Placental epithelial cell (primary cell): Measurements from ENCODE around the gene LRRN4CL. TPM values are rescaled to one million over a fixed set of nuclear protein-coding genes. Genes with fewer than 3 reads are reported as not detected.

ENCODE experiments used
- small RNA-seq: library from RNA; depleted of rRNA; stranded (forward); fragments of <200 nt; gene quantifications from one replicate; pipeline ENCODE3, GENCODE V24; 2012
- total RNA-seq: library from RNA; depleted of rRNA; stranded (reverse); fragments of >200 nt; gene quantifications from 2 replicates; pipeline ENCODE4 v1.2.3, GENCODE V29; 2012

Gene LRRN4CL
- 0.39 and 0.87 TPM in 2 replicates for total RNA-seq

DNA sequence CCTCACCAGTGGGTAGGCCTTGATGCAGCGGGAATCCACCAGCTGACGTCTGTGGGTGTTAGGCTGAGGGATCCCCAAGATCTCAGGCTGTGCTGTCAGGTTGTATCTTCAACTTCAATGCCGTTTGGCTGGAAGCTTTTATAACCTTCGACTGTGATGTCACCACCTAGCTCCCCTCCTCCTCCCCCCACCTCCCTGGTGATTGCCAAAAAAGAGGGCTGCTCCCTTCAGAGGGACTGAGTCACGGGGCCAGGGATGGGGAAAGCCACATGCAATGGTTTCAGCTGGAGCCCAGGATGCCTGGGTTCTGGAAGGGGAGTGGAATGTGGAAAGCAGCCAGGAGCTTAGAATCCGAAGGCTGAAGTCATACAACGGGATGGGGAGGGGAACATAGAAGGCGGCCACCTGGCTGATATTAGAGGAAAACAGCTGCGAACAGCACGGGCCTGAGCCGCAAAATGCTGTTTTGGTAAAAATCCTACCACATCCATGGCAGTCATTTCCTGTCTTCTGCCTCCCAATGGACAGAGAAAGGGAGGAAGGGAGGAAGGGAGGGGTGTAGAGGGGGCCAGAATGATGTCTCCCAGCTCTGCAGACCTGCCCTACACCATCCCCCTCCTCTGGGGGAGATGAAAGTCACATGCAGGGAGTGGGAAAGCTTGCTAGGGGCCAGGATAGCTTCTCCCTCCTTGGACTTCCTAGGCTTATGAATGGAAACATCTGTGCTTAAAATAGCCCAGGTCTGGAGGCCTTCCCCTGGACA lies at the start of gene LRRN4CL:
LRRN4CL (minus strand) TSS at position 110 of the 763 bp plus-strand sequence. CDS start 1,022 bp downstream, outside the sequence.

DNA sequence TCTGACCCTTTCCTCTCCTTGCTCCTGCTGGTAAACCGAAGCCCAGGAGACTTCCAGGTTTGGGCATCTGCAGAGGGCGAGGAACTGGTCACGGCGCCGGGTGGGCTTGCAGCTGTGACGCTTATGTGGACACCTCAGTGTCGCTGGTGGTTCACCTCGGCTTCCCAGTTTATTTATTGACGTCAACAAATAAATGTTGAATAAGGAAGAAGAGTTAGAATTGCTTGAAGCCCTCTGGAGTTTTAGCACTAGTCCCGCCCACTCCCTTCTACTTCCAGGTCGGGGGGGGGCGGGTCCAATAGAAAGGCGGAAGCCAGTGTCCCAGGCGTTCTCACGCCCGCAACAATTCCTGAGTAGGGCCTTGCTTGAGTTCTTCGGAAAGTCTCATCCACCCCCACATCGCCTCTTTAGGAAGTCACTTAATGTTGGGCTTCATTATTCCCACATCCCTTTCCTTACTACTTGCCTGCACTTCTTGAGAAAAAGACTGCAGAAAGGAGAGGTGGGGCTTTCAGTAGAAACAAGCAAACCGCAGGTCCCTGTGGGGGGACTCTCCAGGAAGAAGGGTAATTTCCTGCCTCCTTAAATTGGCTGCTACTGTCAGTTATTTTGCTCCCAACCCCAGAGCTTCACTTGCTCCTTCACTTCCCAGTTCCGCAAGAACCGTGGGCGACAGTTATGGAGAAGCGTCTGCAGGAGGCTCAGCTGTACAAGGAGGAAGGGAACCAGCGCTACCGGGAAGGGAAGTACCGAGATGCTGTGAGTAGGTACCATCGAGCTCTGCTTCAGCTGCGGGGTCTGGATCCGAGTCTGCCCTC lies 39.0 kb upstream of the LRRN4CL start, which contains the start of gene TTC9C:
TTC9C (plus strand) TSS at position 316 of the 818 bp plus-strand sequence; CDS start at position 679, 363 bp downstream.

DNA sequence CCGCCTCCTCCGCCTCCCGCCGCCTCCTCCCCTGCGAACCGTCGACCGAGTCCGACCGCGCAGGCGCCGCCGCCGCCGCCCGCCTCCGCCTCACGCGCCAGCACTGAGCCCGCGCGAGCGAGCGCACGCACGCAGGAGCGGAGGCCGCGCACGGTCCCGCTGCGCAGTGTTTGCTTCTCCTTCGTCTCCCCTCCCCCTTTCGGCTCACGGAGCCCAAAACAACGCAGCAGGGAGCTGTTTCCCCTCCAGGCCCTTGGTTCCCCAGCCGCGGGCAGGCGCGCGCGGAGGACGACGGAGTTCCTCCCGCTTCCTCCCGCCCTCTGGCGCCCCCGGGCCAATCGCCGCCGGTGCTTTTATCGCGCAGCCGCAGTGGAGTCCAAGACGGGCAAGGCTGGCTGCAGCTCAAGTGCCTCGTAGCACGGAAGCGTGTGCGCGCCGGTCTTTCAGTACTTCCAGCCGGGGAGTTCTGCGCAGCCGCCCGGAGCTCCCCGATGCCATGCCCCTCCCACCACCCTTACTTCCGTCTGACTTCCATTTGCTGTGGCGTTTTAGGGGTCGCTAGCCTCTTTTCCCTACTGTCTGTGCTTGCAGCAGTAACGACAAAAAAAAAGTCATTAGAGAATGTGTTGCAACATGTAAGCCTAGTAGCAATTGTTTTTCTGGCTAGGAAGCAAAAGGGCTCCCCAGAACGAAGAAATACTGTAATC lies 38.0 kb upstream of the LRRN4CL start, which contains the start of gene HNRNPUL2:
HNRNPUL2 (minus strand) TSS at position 293 of the 707 bp plus-strand sequence. CDS start 301 bp downstream, outside the sequence.

DNA sequence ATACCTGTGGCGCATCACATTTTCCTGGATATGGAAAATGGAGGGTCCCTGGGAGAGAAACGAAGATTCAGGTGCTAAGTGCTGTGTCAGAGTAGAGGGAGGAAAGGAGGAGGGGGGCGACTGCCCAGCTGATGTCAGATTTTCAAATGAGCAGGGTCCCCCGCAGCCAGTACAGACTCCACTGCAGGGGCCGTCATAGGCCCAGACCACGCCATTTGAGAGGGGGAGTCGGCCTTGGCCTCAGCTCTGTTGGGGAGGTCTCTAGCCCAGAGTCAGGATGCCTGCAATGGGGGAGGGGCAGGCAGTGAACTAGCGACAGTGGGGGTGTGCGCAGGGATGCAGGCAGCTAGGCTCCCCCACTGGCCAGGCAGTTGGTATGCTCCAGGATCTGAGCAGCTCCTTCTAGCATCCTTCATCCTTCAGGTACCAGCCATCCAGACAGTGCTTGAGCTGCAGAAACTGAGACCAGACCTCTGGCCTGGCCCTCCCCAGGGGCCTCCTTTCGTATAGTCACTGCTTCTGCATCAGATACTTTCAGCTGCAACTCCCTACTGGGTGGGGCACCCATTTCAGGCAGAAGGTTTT lies 18.0 kb upstream of the LRRN4CL start, which contains the start of the genes BSCL2 and GNG3:
BSCL2 (minus strand) TSS at position 148 of the 585 bp plus-strand sequence. CDS start 229 bp downstream, outside the sequence.
GNG3 (plus strand) TSS at position 400 of the 585 bp plus-strand sequence. CDS start 620 bp downstream, outside the sequence.

DNA sequence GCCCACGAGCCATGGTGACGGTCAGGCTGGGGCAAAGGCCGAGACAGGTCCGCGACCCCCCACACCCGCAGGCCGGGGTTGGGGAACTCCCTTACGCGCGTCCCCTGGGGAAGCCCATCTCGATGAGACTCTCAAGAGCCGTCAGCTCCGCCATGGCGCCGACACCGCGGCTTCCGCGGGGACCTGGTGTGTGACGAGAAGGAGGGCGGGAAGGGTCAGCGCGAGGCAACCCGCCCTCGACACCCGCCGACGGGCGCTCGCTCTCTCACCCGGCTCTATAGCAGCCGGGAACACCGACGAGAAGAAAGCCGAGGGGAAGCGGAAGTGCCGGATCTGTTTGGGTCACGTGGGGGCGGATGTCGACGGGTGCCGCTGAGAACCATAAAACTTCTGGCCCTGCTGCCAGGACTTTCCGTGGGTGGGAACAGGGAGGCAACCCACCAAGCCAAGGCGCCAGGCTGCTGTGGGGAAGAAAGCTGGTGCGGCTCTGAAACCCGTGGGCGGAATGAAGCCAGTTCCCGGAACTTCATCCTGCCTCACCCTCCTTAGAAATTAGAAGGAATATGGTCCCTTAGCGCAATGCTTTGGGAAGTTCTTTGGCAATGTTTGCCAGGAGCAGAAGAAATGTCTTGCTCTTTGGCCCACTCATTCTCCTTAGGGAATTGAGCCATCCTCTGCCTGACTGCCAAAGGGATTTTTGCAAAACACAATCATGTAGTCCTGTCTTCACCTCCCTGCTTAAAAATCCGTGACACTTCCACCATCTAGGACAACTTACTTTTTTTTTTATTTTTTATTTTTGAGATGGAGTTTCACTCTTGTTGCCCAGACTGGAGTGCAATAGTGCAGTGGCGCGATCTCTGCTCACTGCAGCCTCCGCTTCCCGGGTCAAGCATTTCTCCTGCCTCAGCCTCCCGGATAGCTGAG lies 10.3 kb downstream of the LRRN4CL start, which contains the start of gene UBXN1:
UBXN1 (minus strand) TSS at position 304 of the 927 bp plus-strand sequence; CDS start at position 154, 150 bp downstream.

DNA sequence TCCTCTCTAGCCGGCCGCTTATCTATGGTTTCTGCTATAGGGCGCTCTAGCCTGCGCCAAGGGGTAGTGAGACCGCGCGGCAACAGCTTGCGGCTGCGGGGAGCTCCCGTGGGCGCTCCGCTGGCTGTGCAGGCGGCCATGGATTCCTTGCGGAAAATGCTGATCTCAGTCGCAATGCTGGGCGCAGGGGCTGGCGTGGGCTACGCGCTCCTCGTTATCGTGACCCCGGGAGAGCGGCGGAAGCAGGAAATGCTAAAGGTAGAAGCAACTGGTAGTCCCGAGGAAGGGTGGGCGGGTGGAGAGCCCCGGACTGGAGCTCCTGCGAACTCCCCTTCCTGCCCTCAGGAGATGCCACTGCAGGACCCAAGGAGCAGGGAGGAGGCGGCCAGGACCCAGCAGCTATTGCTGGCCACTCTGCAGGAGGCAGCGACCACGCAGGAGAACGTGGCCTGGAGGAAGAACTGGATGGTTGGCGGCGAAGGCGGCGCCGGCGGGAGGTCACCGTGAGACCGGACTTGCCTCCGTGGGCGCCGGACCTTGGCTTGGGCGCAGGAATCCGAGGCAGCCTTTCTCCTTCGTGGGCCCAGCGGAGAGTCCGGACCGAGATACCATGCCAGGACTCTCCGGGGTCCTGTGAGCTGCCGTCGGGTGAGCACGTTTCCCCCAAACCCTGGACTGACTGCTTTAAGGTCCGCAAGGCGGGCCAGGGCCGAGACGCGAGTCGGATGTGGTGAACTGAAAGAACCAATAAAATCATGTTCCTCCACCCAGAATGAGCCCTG lies 17.5 kb downstream of the LRRN4CL start, which contains the start of the genes LBHD1 and UQCC3:
LBHD1 (minus strand) TSS at position 660 of the 782 bp plus-strand sequence. CDS start 2,236 bp downstream, outside the sequence.
UQCC3 (plus strand) TSS at position 66 of the 782 bp plus-strand sequence; CDS start at position 139, 73 bp downstream.

DNA sequence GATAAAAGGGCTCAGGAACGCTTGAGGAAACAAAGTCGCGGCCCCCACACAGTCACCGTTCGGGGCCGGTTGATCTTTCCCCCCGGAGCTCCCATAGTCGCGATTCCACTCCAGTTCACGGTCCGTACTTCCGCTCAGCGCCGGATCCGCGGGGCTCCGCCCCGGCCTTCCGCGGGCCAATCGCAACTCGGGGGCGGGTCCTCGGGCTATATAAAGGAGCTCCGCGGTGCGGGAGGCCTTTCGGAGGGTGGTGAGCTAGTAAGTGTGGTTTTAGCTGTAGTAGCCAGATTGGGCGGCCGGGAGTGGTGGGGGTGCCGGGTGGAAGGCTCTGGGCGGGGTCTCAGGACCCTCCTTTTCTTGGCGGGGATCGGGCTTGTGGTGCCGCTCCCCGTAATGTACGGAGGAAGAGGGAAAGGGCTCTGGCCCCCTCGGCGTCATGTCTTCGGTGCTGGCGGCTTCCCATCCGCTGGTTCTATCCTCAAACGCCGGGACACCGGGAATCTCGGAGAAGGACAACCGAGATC lies 24.2 kb downstream of the LRRN4CL start, which contains the start of the genes C11orf98 and CSKMT:
C11orf98 (minus strand) TSS at position 136 of the 524 bp plus-strand sequence; CDS start at position 95, 41 bp downstream.
CSKMT (plus strand) TSS at position 238 of the 524 bp plus-strand sequence. CDS start 568 bp downstream, outside the sequence.

DNA sequence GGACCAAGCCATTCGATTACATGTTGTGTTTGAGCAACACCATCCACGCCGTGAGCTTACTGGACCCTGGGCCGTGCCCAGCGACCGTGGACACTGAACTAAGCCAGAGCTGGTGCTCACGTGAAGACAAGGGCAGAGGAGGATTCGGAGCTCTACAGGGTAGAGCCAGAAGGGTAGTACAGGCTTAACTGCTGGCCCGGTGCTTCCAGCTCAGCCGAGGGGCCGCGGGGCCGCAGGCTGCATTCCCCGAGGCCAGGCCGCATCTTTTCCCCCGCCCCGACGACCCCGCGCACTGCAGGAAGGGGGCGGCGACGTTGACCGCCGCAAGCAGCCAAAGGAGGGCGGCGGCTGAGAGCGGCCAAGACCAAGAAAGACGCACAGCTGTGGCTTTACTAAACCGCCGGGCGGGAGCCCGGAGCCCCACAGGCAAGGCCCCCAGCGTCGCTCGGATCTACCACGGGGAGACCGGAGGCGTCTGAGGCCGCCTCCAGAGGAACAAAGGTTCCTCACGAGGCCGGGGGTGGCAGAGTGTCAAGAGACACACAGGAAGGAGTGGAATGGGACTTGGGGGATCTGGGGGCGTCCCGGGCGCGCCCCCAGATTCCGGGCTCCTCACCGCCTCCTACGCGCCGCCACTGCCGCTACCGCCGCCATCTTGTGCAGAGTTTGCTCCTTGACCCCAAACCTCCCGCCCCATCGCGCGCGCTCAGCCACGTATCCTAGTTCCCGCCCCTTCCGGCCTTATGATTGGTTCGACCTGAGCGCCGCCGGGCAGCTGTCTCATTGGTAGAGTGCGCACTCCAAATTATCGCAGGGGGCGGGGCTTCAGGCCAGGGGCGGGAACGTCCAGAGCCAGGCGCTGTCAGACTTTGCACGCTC lies 43.1 kb downstream of the LRRN4CL start, which contains the start of gene GANAB:
GANAB (minus strand) TSS at position 668 of the 879 bp plus-strand sequence; CDS start at position 654, 14 bp downstream.

Small RNA genes within 50 kb of the gene (small RNA-seq; reads per million reads assigned to genes)
- gene SNORA57, result not detected

Other genes starting within 250 kb of the LRRN4CL start
- gene AHNAK, start 142.7 kb downstream of the LRRN4CL start, total RNA-seq, result 1,365 and 1,551 TPM in 2 replicates
- gene EEF1G, start 115.6 kb downstream of the LRRN4CL start, total RNA-seq, result 1,098 and 1,125 TPM in 2 replicates
- gene TUT1, start 98.0 kb downstream of the LRRN4CL start, total RNA-seq, result 5.9 and 6.2 TPM in 2 replicates
- gene MTA2, start 87.7 kb downstream of the LRRN4CL start, total RNA-seq, result 114 and 152 TPM in 2 replicates
- gene EML3, start 76.8 kb downstream of the LRRN4CL start, total RNA-seq, result 42.0 and 48.3 TPM in 2 replicates
- gene ROM1, start 76.3 kb downstream of the LRRN4CL start, total RNA-seq, result 0.54 and 4.7 TPM in 2 replicates
- gene B3GAT3, start 67.5 kb downstream of the LRRN4CL start, total RNA-seq, result 25.2 and 27.9 TPM in 2 replicates
- 164 and 256 TPM in 2 replicates for gene GANAB, start 42.9 kb downstream of the LRRN4CL start, total RNA-seq
- gene INTS5, start 36.2 kb downstream of the LRRN4CL start, total RNA-seq, result 27.5 and 32.8 TPM in 2 replicates
- 22.4 and 30.1 TPM in 2 replicates for gene C11orf98, start 24.3 kb downstream of the LRRN4CL start, total RNA-seq
- gene CSKMT, start 24.2 kb downstream of the LRRN4CL start, total RNA-seq, result 6.2 and 14.1 TPM in 2 replicates
- gene UQCC3, start 17.9 kb downstream of the LRRN4CL start, total RNA-seq, result 5.5 and 6.2 TPM in 2 replicates
- 5.1 and 6.0 TPM in 2 replicates for gene LBHD1, start 17.3 kb downstream of the LRRN4CL start, total RNA-seq
- 96.7 and 148 TPM in 2 replicates for gene UBXN1, start 10.5 kb downstream of the LRRN4CL start, total RNA-seq
- gene BSCL2, start 17.9 kb upstream of the LRRN4CL start, total RNA-seq, result 72.6 and 84.4 TPM in 2 replicates
- 0.79 TPM in 1 of 2 replicates, not detected in the other for gene GNG3, start 18.1 kb upstream of the LRRN4CL start, total RNA-seq
- gene HNRNPUL2, start 37.9 kb upstream of the LRRN4CL start, total RNA-seq, result 9.3 and 13.0 TPM in 2 replicates
- 28.7 and 34.1 TPM in 2 replicates for gene TTC9C, start 39.0 kb upstream of the LRRN4CL start, total RNA-seq
- 25.9 and 32.9 TPM in 2 replicates for gene ZBTB3, start 64.6 kb upstream of the LRRN4CL start, total RNA-seq
- gene POLR2G, start 72.0 kb upstream of the LRRN4CL start, total RNA-seq, result 51.0 and 53.5 TPM in 2 replicates
- gene TAF6L, start 81.9 kb upstream of the LRRN4CL start, total RNA-seq, result 18.2 and 20.4 TPM in 2 replicates
- gene TMEM179B, start 97.9 kb upstream of the LRRN4CL start, total RNA-seq, result 40.4 and 47.3 TPM in 2 replicates
- gene TMEM223, start 102.5 kb upstream of the LRRN4CL start, total RNA-seq, result 18.5 and 21.0 TPM in 2 replicates
- 33.9 and 38.5 TPM in 2 replicates for gene NXF1, start 115.9 kb upstream of the LRRN4CL start, total RNA-seq
- gene STX5, start 142.5 kb upstream of the LRRN4CL start, total RNA-seq, result 51.8 and 64.6 TPM in 2 replicates
- not detected in 2 replicates for gene TEX54, start 143.3 kb upstream of the LRRN4CL start, total RNA-seq
- 27.7 and 86.8 TPM in 2 replicates for gene WDR74, start 150.1 kb upstream of the LRRN4CL start, total RNA-seq
- gene SLC3A2, start 191.4 kb upstream of the LRRN4CL start, total RNA-seq, result 83.6 and 208 TPM in 2 replicates
- gene CHRM1, start 231.8 kb upstream of the LRRN4CL start, total RNA-seq, result not detected in 2 replicates